Measurements from ENCODE around the gene STARD3. TPM values are rescaled to one million over a fixed set of nuclear protein-coding genes. Genes with fewer than 3 reads are reported as not detected.
A peak's percentile ranks its signal among the peaks of the same experiment; 100 is the strongest.

STARD3 gene
- total RNA-seq, 2 donors from 2014 or later = 60.9 to 67.2 TPM

- Mint-ChIP-seq H3K4me3 (no peak overlapping the region), H3K36me3 (ENCODE audit: low read depth) (peaks cover 2% of the 10 kb centered on the region), H3K27me3 (no peaks in the 10 kb centered on the region), H3K4me1 (peaks cover 45% of the 10 kb centered on the region), H3K27ac (no peak overlapping the region)
- H3K9me3 ChIP-seq (ENCODE audit: control insufficient read depth, low read length, poor library complexity, severe bottlenecking) = no peaks in the 10 kb centered on the region
- ATAC-seq = no peak
- DNase-seq = no peak
Observed at GRCh38 chr17:39640591-39641031, 3.7 kb downstream of the STARD3 start.

- H3K27ac Mint-ChIP-seq = no peak overlapping the region
- no peaks in the 10 kb centered on the region for H3K27me3 Mint-ChIP-seq
- peaks cover 2% of the 10 kb centered on the region for H3K36me3 Mint-ChIP-seq (ENCODE audit: low read depth)
- H3K4me3 Mint-ChIP-seq = no peak overlapping the region
- no peak for DNase-seq
- peaks cover 47% of the 10 kb centered on the region for H3K4me1 Mint-ChIP-seq
- H3K9me3 ChIP-seq (ENCODE audit: control insufficient read depth, low read length, poor library complexity, severe bottlenecking) = no peaks in the 10 kb centered on the region
- no peak for ATAC-seq
Observed at GRCh38 chr17:39641097-39641496, 4.2 kb downstream of the STARD3 start.

- Mint-ChIP-seq H3K4me1 (peaks cover 49% of the 10 kb centered on the region), H3K27ac (no peak overlapping the region), H3K27me3 (no peaks in the 10 kb centered on the region), H3K36me3 (ENCODE audit: low read depth) (peaks cover 2% of the 10 kb centered on the region), H3K4me3 (no peak overlapping the region)
- DNase-seq (no peak), ATAC-seq (no peak)
- H3K9me3 ChIP-seq (ENCODE audit: control insufficient read depth, low read length, poor library complexity, severe bottlenecking) = no peaks in the 10 kb centered on the region
Observed at GRCh38 chr17:39641883-39642282, 4.9 kb downstream of the STARD3 start.

- no peak for ATAC-seq
- Mint-ChIP-seq H3K4me3 (no peak overlapping the region), H3K36me3 (ENCODE audit: low read depth) (peaks cover 2% of the 10 kb centered on the region), H3K27me3 (no peaks in the 10 kb centered on the region), H3K27ac (peak overlapping the region; percentile 79), H3K4me1 (peaks cover 49% of the 10 kb centered on the region)
- no peak for DNase-seq
- H3K9me3 ChIP-seq (ENCODE audit: control insufficient read depth, low read length, poor library complexity, severe bottlenecking) = no peaks in the 10 kb centered on the region
Observed at GRCh38 chr17:39642291-39643074, 5.5 kb downstream of the STARD3 start.

- ATAC-seq (no peak), DNase-seq (no peak)
- Mint-ChIP-seq H3K27me3 (no peaks in the 10 kb centered on the region), H3K36me3 (ENCODE audit: low read depth) (peaks cover 2% of the 10 kb centered on the region), H3K4me1 (peaks cover 44% of the 10 kb centered on the region), H3K4me3 (no peak overlapping the region), H3K27ac (peak overlapping the region; percentile 79)
- no peaks in the 10 kb centered on the region for H3K9me3 ChIP-seq (ENCODE audit: control insufficient read depth, low read length, poor library complexity, severe bottlenecking)
Observed at GRCh38 chr17:39643271-39643670, 6.3 kb downstream of the STARD3 start.

GRCh38 chr17:39647256-39647655, 10.3 kb downstream of the STARD3 start:
- no peak for ATAC-seq
- Mint-ChIP-seq H3K27me3 (no peaks in the 10 kb centered on the region), H3K4me3 (no peak overlapping the region), H3K4me1 (peaks cover 45% of the 10 kb centered on the region), H3K36me3 (ENCODE audit: low read depth) (no peaks in the 10 kb centered on the region), H3K27ac (no peak overlapping the region)
- DNase-seq = no peak
- no peaks in the 10 kb centered on the region for H3K9me3 ChIP-seq (ENCODE audit: control insufficient read depth, low read length, poor library complexity, severe bottlenecking)

- Mint-ChIP-seq H3K27ac (no peak overlapping the region), H3K27me3 (no peaks in the 10 kb centered on the region), H3K4me1 (peaks cover 41% of the 10 kb centered on the region), H3K36me3 (ENCODE audit: low read depth) (no peaks in the 10 kb centered on the region), H3K4me3 (no peak overlapping the region)
- DNase-seq = no peak
- H3K9me3 ChIP-seq (ENCODE audit: control insufficient read depth, low read length, poor library complexity, severe bottlenecking) = no peaks in the 10 kb centered on the region
- no peak for ATAC-seq
Observed at GRCh38 chr17:39648616-39649366, 11.8 kb downstream of the STARD3 start.

- no peaks in the 10 kb centered on the region for H3K27me3 Mint-ChIP-seq
- ATAC-seq = no peak
- DNase-seq = no peak
- no peaks in the 10 kb centered on the region for H3K36me3 Mint-ChIP-seq (ENCODE audit: low read depth)
- peak overlapping the region; percentile 84 for H3K27ac Mint-ChIP-seq
- no peaks in the 10 kb centered on the region for H3K9me3 ChIP-seq (ENCODE audit: control insufficient read depth, low read length, poor library complexity, severe bottlenecking)
- peaks cover 42% of the 10 kb centered on the region for H3K4me1 Mint-ChIP-seq
- no peak overlapping the region for H3K4me3 Mint-ChIP-seq
Observed at GRCh38 chr17:39650121-39650579, 13.2 kb downstream of the STARD3 start.

- peak overlapping the region; percentile 79 for H3K27ac Mint-ChIP-seq
- H3K27me3 Mint-ChIP-seq = no peaks in the 10 kb centered on the region
- peaks cover 37% of the 10 kb centered on the region for H3K4me1 Mint-ChIP-seq
- ATAC-seq = no peak
- peak overlapping the region; percentile 31 for H3K4me3 Mint-ChIP-seq
- H3K36me3 Mint-ChIP-seq (ENCODE audit: low read depth) = peaks cover 2% of the 10 kb centered on the region
- DNase-seq = no peak
- H3K9me3 ChIP-seq (ENCODE audit: control insufficient read depth, low read length, poor library complexity, severe bottlenecking) = no peaks in the 10 kb centered on the region
Observed at GRCh38 chr17:39651923-39652586, 15.1 kb downstream of the STARD3 start.

- Mint-ChIP-seq H3K27me3 (no peaks in the 10 kb centered on the region), H3K4me1 (peaks cover 35% of the 10 kb centered on the region), H3K27ac (no peak overlapping the region), H3K4me3 (peak overlapping the region; percentile 31), H3K36me3 (ENCODE audit: low read depth) (peaks cover 2% of the 10 kb centered on the region)
- no peak for DNase-seq
- no peaks in the 10 kb centered on the region for H3K9me3 ChIP-seq (ENCODE audit: control insufficient read depth, low read length, poor library complexity, severe bottlenecking)
- ATAC-seq = no peak
Observed at GRCh38 chr17:39652587-39653315, 15.8 kb downstream of the STARD3 start.

GRCh38 chr17:39653316-39653661, 16.3 kb downstream of the STARD3 start:
- Mint-ChIP-seq H3K36me3 (ENCODE audit: low read depth) (peaks cover 2% of the 10 kb centered on the region), H3K4me3 (no peak overlapping the region), H3K27me3 (no peaks in the 10 kb centered on the region), H3K27ac (no peak overlapping the region), H3K4me1 (peaks cover 34% of the 10 kb centered on the region)
- ATAC-seq (no peak), DNase-seq (no peak)
- H3K9me3 ChIP-seq (ENCODE audit: control insufficient read depth, low read length, poor library complexity, severe bottlenecking) = no peaks in the 10 kb centered on the region

GRCh38 chr17:39653662-39654331, 16.9 kb downstream of the STARD3 start:
- peak overlapping the region; percentile 41 for H3K4me3 Mint-ChIP-seq
- H3K9me3 ChIP-seq (ENCODE audit: control insufficient read depth, low read length, poor library complexity, severe bottlenecking) = no peaks in the 10 kb centered on the region
- H3K36me3 Mint-ChIP-seq (ENCODE audit: low read depth) = peaks cover 2% of the 10 kb centered on the region
- ATAC-seq (peak; percentile 92), DNase-seq (peak; percentile 61 to 86 (median 68))
- H3K27me3 Mint-ChIP-seq = no peaks in the 10 kb centered on the region
- H3K4me1 Mint-ChIP-seq = peaks cover 32% of the 10 kb centered on the region
- peak overlapping the region; percentile 88 for H3K27ac Mint-ChIP-seq
